ENCODE results near the gene DDIT3. TPM values are rescaled to one million over a fixed set of nuclear protein-coding genes. Genes with fewer than 3 reads are reported as not detected.
A peak's percentile ranks its signal among the peaks of the same experiment; 100 is the strongest.

Gene DDIT3
- total RNA-seq, 2 experiments from 2014 or later: 28.0 TPM

GRCh38 chr12:57487597-57488401, 32.5 kb downstream of the DDIT3 start, which contains the start of gene MARS1:
Gene MARS1 (plus strand): TSS chr12:57488068. CDS start chr12:57488091, 23 bp downstream.
- ATAC-seq: peak; percentile 98
- Mint-ChIP-seq H3K36me3 (ENCODE audit: low read depth) (peaks cover 48% of the 10 kb centered on the region), H3K9me3 (no peaks in the 10 kb centered on the region), H3K27me3 (no peaks in the 10 kb centered on the region), H3K4me3 (peak within 1 kb of the TSS; percentile 97), H3K4me1 (ENCODE audit: low read depth) (peaks cover 33% of the 10 kb centered on the region), H3K27ac (peak within 1 kb of the TSS; percentile 95)
- POLR2A ChIA-PET: interaction anchor here (0.8 to 6.4 kb wide), 10 partner anchors 8 to 31 kb away, joined by 4 to 50 read pairs (median 8); partner anchors contain the start of genes ARHGAP9 and DDIT3
- CTCF ChIA-PET: interaction anchor here (1.0 to 1.6 kb wide), 6 partner anchors 11 to 32 kb away, joined by 3 to 6 read pairs (median 4); partner anchors contain the start of gene INHBE
- DNase-seq: peak; percentile 97
- intact Hi-C loops (cut with micrococcal nuclease): no loop called here
- TF ChIP-seq CTCF (IDR thresholded peaks at IDR 0.05): no peak

GRCh38 chr12:57487055-57487596, 33.2 kb downstream of the DDIT3 start:
- peaks cover 41% of the 10 kb centered on the region for H3K36me3 Mint-ChIP-seq (ENCODE audit: low read depth)
- H3K4me1 Mint-ChIP-seq (ENCODE audit: low read depth): peaks cover 29% of the 10 kb centered on the region
- no peak for DNase-seq
- intact Hi-C loops (cut with micrococcal nuclease): no loop called here
- H3K4me3 Mint-ChIP-seq: peak overlapping the region; percentile 97
- no peaks in the 10 kb centered on the region for H3K9me3 Mint-ChIP-seq
- TF ChIP-seq CTCF (IDR thresholded peaks at IDR 0.05): no peak
- ChIA-PET POLR2A (interaction anchor here (0.7 to 6.4 kb wide), 7 partner anchors 9 to 261 kb away, joined by 3 to 50 read pairs (median 4); partner anchors contain the start of gene DDIT3), CTCF (interaction anchor here (1.0 to 1.6 kb wide), 5 partner anchors 10 to 32 kb away, joined by 3 to 6 read pairs (median 5); partner anchors contain the start of gene INHBE)
- no peaks in the 10 kb centered on the region for H3K27me3 Mint-ChIP-seq
- ATAC-seq: no peak
- peak overlapping the region; percentile 95 for H3K27ac Mint-ChIP-seq

DNA sequence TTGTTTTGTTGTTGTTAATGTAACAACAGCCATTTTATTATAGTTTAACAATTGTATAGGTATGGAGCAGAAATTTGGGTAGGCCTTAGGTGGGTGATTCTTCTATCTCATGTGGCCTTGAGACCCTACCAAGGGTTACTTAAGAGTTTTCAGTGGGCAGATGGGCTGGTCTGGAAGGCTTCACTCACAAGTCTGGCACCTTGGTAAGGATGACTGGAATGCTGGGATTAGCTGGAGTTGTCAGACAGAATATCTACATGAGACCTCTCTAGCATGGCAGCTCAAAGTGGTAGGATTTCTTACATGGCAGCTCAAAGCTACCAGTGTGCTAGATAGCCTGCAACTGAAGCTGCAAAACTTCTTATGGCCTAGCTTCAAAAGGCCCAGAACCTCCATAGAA, 34.6 kb downstream of the DDIT3 start:
- Mint-ChIP-seq H3K36me3 (ENCODE audit: low read depth) (peaks cover 28% of the 10 kb centered on the region), H3K4me3 (no peak overlapping the region), H3K27me3 (no peaks in the 10 kb centered on the region), H3K4me1 (ENCODE audit: low read depth) (peaks cover 36% of the 10 kb centered on the region), H3K27ac (no peak overlapping the region), H3K9me3 (no peaks in the 10 kb centered on the region)
- ChIA-PET CTCF (interaction anchor here (1.0 kb wide), 2 partner anchors 9 to 30 kb away, joined by 3 to 5 read pairs; partner anchors contain the start of gene INHBE), POLR2A (interaction anchor here (0.9 to 6.4 kb wide), 3 partner anchors 11 to 33 kb away, joined by 4 to 50 read pairs (median 8); partner anchors contain the start of gene DDIT3)
- DNase-seq: no peak
- intact Hi-C loops (cut with micrococcal nuclease): no loop called here
- ATAC-seq: no peak
- TF ChIP-seq CTCF (IDR thresholded peaks at IDR 0.05): no peak

DNA sequence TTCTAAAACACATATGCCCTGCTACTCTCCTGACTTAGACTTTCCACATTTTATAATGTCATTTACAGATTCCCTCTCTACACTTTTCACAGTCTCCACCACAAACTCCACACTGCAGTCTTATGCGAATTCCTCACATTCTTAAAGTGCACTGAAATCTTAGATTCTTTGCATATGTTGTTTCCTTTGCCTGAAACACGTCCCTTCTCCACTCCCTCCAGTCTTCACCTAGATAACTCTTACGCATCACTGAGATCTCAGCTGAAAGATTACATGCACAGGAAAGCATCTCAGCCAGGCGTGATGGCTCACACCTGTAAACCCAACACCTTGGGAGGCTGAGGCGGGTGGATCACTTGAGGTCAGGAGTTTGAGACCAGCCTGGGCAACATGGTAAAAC, 36.8 kb downstream of the DDIT3 start:
- POLR2A ChIA-PET: no interaction called here
- peak overlapping the region; percentile 10 for H3K27ac Mint-ChIP-seq
- ATAC-seq (no peak), DNase-seq (no peak)
- H3K27me3 Mint-ChIP-seq: no peaks in the 10 kb centered on the region
- CTCF ChIA-PET: no interaction called here
- no peaks in the 10 kb centered on the region for H3K9me3 Mint-ChIP-seq
- no peak for TF ChIP-seq CTCF (IDR thresholded peaks at IDR 0.05)
- peaks cover 40% of the 10 kb centered on the region for H3K4me1 Mint-ChIP-seq (ENCODE audit: low read depth)
- intact Hi-C loops (cut with micrococcal nuclease): no loop called here
- peaks cover 10% of the 10 kb centered on the region for H3K36me3 Mint-ChIP-seq (ENCODE audit: low read depth)
- H3K4me3 Mint-ChIP-seq: no peak overlapping the region

All from activated CD8-positive, alpha-beta T cell treated with anti-CD3 and anti-CD28 coated beads for 36 hours (primary cell).